Measurements from ENCODE around the gene STAC3.

Gene STAC3

GRCh38 chr12:57254506-57255280 is 3.7 kb upstream of the STAC3 start:
- DNase-seq, result no peak

- DNase-seq, result no peak
These were observed 446 bp downstream of the STAC3 start for GRCh38 chr12:57250541-57250940.

DNA sequence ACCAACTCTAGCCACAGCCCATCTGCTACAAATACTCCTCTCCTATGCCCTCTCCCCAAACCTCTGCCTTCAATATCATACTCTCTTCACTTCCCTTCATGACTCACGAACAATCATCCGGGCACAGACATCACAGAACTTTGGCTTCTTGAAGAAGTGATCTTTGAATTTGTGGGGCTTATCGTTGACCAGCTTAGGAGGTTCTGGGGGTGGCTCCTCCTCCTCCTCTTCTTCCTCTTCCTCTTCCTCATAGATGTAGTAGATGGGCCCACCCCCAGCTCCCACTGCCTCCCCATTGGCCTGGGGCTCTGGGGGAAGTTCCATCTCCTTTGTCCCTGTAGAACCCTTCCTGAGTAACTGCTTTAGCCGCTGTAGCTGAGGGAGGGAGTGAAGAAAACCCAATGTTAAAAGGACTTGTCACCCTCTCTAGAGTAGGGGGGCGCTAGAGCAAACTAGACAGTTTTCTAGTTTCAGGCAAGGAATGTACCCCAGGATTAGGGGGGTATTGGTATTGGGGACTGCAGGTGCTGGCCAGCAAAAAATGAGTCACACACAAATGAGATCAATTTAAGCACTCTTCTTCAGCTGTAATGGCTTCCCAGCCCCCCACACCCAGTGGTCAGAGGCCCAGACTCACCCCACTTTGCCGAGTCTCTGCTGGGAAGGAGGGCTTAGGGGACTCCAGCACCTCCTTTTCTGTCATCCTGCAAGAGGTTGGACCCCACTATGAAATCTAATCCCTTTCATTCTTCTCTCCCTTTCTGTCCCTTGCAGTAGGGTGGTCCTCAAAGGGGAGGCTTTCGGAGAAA is 1.8 kb downstream of the STAC3 start:
- DNase-seq, result no peak

DNA sequence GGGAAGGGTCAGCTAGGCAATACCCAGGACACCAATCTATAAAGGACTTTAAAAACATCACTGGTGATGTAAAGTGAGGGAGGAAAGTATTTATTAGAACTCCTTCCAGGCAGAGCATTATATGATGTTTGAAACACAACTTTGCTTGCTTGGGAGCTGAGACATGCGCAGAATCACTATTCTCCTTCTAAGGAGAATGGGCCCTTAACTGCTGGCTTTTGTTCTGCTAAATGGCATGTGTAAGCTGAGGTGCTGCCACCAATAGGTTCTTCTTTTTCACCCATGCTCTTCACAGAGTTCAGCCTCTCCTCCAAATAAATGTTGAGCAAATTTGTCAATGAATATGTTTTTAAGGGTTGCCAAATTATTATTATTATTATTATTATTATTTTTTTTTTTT is 3.9 kb downstream of the STAC3 start:
- DNase-seq, result no peak

DNA sequence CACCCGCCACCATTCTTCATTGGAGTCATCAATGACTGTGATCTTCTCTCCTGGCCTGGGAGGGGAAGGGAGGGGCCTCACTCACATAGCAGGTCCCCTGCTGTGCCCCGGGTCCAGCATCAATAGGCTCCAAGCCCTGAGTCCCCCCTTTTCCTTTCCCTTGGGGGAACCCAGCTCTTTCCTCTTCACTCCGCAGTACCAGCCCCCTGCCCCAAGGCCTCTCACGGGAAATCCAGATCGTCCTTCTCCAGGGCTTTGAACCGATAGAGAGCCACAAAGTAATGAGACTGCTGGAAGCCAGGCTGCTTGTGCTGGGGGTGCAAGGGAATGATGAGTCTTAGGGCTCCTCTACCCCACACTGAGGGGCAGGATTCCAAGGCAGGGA is 6.7 kb downstream of the STAC3 start:
- DNase-seq, result no peak

DNA sequence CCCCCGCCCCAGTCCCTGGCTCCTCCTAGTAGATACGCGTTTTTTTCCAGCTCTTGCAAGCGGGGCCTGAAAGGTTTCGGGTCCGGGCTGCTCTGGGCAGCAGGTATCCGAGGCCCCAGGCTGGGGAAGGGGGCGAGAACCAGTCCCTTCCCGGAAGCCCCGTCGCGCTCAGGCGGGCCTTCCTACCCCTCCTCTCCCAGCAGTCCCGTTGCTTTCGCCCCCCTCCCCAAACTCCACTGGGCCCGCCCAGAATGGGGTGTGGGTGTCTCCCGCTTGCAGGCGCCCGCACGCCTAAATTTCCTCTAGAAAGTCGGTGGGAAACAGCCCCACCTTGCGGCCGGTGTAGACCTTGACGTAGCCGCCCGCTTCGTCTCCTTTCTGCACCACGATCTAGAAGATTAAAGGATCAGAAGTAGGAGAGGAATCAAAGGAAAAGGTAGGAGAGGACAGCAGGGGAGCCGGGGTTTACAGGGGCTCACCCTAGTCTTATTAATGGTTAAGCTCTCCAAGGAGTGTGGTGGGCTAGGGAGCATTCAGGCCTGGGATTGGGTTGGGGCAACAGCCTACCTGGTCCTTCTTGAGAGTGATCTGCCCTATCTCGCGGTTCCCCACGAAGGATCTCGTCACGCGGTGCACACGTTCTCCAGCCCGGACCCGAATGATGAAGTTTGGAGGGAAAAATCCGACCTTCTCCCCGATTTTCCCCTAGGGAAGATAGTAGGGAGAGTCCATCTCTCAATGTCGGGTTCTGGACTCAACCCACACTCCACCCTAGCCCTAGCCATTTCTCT is 7.3 kb downstream of the STAC3 start:
- peak; percentile 75 for DNase-seq

GRCh38 chr12:57242691-57243454 is 8.1 kb downstream of the STAC3 start:
- DNase-seq, result peak; percentile 90

GRCh38 chr12:57242329-57242690 is 8.7 kb downstream of the STAC3 start:
- DNase-seq, result no peak

- peak; percentile 28 for DNase-seq
These were observed 9.3 kb downstream of the STAC3 start for GRCh38 chr12:57241402-57242310.

DNA sequence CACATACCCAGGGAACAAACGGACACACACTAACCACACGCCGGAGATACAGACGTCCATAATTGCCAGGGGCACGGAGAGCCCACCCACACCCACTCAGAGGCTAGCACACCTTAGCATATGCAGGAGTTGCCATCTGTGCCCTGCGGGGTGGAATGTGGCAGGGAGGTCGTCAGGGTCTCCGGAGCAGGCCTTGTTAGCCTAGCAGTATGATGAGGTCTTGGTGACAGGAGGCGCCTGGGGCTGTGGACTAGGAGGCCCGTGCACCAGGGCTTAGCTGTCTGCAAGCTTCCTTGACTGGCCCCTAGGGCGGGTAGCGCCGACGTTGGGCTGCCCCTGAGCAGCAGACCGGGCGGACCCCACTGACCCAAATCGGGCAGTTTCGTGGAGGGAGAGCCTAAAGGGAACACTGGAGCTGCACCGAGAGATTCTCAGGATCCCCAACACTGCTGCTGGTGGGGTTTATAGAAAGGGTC is 10.0 kb downstream of the STAC3 start:
- peak; percentile 52 for DNase-seq

DNA sequence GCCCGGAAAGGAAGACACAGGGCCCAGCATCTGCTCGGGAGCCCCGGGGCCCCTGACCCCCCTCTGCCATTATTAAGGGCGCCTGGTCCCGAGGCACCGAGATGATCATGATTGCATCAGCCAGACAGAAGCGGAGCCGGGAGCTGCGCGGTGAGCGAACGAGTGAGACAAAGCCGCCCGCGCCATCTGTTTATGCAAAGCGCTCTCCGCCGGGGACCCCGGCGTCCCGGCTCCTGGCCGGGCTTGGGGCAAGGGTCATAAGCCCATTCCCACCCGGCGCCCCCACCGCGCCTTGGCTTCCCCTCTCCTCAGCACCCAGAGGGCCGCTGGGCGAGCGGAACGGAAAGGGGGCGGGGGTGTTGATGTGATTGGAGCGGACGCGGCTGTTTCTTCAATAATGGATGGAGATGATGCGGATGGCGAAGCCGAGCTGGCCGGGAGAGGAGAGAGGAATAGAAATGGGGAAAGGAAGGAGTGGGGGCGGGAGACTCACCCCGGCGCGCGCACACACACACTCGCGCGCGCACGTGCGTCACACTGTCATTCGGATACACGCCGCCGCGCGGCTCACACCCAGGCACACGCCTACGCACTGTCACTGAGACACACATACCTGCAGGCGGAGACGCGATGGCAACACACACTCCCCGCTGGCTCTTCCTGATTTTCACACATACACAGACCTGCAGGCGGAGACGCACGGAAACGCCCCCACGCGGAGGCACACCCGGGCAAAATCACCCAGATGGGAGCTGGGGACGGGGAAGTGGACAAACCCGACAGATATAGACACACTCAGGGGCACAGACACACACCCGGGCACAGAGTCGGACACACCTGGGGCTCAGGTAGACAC is 10.7 kb downstream of the STAC3 start:
- DNase-seq, result peak; percentile 82

GRCh38 chr12:57239587-57240065 is 11.4 kb downstream of the STAC3 start:
- peak; percentile 69 for DNase-seq

DNA sequence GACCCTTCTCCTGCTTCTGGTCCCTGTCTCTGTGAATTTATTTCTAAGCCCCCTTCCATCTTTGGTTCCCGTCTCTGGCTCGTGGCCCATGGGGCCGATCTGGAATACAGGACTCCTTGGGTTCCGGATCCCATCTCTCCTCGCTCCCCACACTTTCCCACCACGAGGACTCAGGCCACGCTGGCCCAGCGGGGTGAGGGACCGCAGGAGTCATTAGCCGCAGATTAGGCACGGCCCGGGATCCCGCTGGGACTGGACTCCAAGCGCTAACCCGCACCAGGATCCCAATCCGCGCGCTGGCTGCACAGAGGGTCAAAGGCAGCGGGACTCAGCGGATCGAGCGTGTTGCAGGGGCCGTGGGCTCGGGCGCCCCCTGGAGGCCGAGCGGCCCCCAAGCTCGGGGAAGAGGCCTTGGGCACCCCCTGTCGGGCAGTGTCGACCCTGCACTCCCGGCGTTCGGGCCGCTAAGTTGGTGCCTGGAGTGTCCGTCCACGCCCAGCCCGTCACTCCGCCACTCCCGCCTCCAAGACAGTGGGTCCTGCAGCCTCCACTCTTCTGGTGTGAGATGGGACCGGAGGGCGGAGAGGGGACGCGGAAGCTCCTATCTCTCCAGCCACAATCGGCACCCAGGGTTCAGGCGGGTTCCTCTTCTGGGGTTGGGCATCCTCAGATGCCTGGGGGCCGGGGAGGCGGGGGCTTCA is 12.0 kb downstream of the STAC3 start:
- peak; percentile 84 for DNase-seq

GRCh38 chr12:57237932-57238853 is 12.8 kb downstream of the STAC3 start:
- peak; percentile 57 for DNase-seq

- DNase-seq, result peak; percentile 34
These were observed 13.4 kb downstream of the STAC3 start for GRCh38 chr12:57237596-57237931.

DNA sequence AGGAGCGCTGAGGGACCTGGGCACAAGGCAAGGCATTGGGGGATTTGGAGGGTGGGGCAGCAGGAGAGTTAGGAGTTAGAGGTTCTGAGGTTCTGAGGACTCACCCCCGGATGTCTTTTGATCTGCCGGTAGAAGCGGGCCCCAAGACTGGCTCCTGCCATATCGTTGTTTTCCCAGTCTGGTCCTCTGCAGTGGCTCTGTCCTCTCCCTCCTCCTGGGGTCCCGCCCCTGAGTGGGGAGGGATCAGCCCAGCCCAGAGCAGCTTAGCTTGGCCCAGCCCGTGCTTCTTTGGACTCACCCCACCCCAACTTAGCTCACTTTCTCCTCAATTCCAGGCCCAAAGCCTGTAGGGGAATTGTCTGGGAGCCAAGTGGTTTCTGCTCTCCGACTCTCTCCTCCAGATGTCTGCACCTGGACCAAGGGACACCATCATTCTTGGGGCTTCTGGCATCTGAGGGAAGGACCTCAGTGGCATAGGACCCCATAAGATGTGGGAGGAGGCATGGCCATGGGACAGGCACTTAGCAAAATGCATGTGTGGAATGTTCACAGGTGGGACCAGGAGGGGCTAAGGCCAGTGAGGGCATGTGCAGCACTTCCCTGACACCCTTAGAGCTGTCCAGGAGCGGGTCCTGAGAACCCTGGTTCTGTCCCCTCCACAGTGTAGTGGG is 13.9 kb downstream of the STAC3 start:
- DNase-seq, result no peak

- DNase-seq, result no peak
These were observed 14.6 kb downstream of the STAC3 start for GRCh38 chr12:57236201-57236924.
